ENCODE results near the gene NR3C2. TPM values are rescaled to one million over a fixed set of nuclear protein-coding genes. Genes with fewer than 3 reads are reported as not detected.

NR3C2 gene
- total RNA-seq, 1 donor from 2014 or later = 2.5 TPM

DNA sequence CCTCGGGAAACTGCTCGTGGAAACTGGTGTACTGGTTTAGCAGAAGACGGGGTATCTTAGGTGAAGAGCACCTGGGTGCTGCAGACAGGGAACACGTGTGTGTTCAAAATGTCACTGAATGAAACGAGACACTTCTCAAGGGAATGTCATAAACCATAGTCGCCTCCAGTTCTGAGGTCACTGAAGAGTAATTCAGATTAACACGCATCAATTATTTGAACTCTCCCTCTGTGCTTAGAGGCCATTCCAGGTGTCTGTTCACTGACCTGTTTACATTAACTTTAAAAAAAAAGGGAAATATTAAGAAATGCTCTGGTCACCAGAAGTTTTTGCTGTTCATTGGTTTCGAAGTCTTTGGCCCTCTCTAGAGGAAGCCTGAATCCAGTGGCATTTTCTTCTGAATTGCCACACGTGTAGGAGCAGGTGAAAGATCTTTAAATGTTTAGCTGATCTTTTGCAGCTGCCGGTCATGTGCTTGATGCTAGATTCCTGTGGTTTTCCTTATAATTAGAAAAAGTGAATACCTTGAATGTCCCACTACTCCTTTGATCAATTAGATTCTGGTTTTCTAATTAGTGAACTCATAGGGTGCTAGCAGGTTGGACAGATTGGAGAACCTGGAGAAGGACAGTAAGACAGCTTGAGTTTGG, 379.8 kb downstream of the NR3C2 start:
- Histone ChIP-seq H3K27ac (ENCODE audit: low read depth, low read length) (no peak overlapping the region), H3K36me3 (ENCODE audit: insufficient read depth, low read length) (no peaks in the 10 kb centered on the region), H4K20me1 (ENCODE audit: insufficient read depth, low read length) (peaks cover 30% of the 10 kb centered on the region), H3K79me2 (ENCODE audit: insufficient read depth, low read length) (peaks cover 4% of the 10 kb centered on the region), H3K27me3 (ENCODE audit: insufficient read depth, low read length) (no peaks in the 10 kb centered on the region), H3K4me2 (ENCODE audit: low read length) (no peak overlapping the region), H3K4me1 (ENCODE audit: insufficient read depth, low read length) (no peaks in the 10 kb centered on the region), H3K9me3 (ENCODE audit: insufficient read depth, low read depth, low read length) (no peaks in the 10 kb centered on the region), H3K9ac (ENCODE audit: low read length) (no peak overlapping the region), H3K4me3 (ENCODE audit: insufficient read depth, low read depth, low read length) (no peak overlapping the region), H2AFZ (ENCODE audit: low read depth, low read length) (no peak overlapping the region)
- Mint-ChIP-seq H3K4me3 (ENCODE audit: unreplicated experiment) (no peak overlapping the region), H3K27ac (ENCODE audit: unreplicated experiment) (no peak overlapping the region), H3K9me3 (ENCODE audit: unreplicated experiment) (no peaks in the 10 kb centered on the region), H3K4me1 (ENCODE audit: low read depth, unreplicated experiment) (peaks cover 31% of the 10 kb centered on the region), H3K36me3 (ENCODE audit: low read depth, unreplicated experiment) (peaks cover 19% of the 10 kb centered on the region), H3K27me3 (ENCODE audit: low read depth, unreplicated experiment) (no peaks in the 10 kb centered on the region)
- FAIRE-seq (no peak), DNase-seq (ENCODE audit: low read depth) (no peak)
- no peak for TF ChIP-seq EZH2 (IDR thresholded peaks at IDR 0.05; ENCODE audit: insufficient read depth, low read length)
- TF ChIP-seq, protein P1, sequence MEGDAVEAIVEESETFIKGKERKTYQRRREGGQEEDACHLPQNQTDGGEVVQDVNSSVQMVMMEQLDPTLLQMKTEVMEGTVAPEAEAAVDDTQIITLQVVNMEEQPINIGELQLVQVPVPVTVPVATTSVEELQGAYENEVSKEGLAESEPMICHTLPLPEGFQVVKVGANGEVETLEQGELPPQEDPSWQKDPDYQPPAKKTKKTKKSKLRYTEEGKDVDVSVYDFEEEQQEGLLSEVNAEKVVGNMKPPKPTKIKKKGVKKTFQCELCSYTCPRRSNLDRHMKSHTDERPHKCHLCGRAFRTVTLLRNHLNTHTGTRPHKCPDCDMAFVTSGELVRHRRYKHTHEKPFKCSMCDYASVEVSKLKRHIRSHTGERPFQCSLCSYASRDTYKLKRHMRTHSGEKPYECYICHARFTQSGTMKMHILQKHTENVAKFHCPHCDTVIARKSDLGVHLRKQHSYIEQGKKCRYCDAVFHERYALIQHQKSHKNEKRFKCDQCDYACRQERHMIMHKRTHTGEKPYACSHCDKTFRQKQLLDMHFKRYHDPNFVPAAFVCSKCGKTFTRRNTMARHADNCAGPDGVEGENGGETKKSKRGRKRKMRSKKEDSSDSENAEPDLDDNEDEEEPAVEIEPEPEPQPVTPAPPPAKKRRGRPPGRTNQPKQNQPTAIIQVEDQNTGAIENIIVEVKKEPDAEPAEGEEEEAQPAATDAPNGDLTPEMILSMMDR (IDR thresholded peaks at IDR 0.05; ENCODE audit: insufficient read depth, low read depth, low read length) = no peak

DNA sequence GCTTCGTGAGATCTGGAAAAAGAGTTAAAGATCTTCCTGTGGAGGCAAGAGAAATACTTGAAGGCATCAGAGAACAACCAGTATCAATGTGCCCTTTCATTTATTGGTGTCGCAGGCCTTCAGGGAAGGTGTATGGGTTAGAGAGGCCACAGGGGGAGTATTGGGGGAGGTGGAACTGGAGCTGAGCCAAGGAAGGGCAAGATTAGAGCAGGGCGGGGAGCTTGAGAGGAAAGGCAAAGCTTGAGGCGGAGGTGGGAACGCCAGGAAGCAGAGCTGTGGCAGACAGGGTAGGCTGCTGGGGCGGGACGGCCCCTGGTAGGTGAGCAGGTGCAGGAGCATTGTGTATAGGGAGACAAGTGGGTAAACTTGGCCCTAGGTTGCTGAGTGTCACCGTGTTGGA, 380.4 kb downstream of the NR3C2 start:
- no peak overlapping the region for H3K27ac ChIP-seq (ENCODE audit: low read depth, low read length)

DNA sequence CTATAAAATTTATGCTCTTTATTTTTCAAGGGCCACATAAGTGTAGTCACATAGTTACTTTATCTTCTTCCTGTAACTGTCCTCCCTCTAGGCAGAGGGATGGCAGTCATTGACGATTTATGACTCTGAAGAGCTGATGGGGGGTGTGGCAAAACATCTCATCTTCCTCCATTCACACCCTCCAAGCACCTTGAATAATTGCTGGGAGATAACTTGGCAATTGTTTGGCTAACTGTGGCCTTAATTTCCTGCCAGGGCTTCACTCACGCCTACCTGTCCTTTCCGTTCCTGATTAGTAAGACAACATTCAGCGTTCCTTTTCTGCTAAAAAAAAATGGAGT, 381.1 kb downstream of the NR3C2 start:
- Mint-ChIP-seq H3K27me3 (ENCODE audit: low read depth, unreplicated experiment) (no peaks in the 10 kb centered on the region), H3K4me1 (ENCODE audit: low read depth, unreplicated experiment) (peaks cover 33% of the 10 kb centered on the region), H3K27ac (ENCODE audit: unreplicated experiment) (no peak overlapping the region), H3K4me3 (ENCODE audit: unreplicated experiment) (no peak overlapping the region), H3K36me3 (ENCODE audit: low read depth, unreplicated experiment) (peaks cover 9% of the 10 kb centered on the region), H3K9me3 (ENCODE audit: unreplicated experiment) (no peaks in the 10 kb centered on the region)
- no peak for TF ChIP-seq EZH2 (IDR thresholded peaks at IDR 0.05; ENCODE audit: insufficient read depth, low read length)
- TF ChIP-seq, protein P1 (IDR thresholded peaks at IDR 0.05; ENCODE audit: insufficient read depth, low read depth, low read length) = no peak
- H3K27me3 ChIP-seq (ENCODE audit: insufficient read depth, low read length) = no peaks in the 10 kb centered on the region
- H3K27ac ChIP-seq (ENCODE audit: low read depth, low read length) = no peak overlapping the region
- H2AFZ ChIP-seq (ENCODE audit: low read depth, low read length) = no peak overlapping the region
- no peaks in the 10 kb centered on the region for H3K9me3 ChIP-seq (ENCODE audit: insufficient read depth, low read depth, low read length)
- H3K4me2 ChIP-seq (ENCODE audit: low read length) = no peak overlapping the region
- peaks cover 30% of the 10 kb centered on the region for H4K20me1 ChIP-seq (ENCODE audit: insufficient read depth, low read length)
- peaks cover 7% of the 10 kb centered on the region for H3K79me2 ChIP-seq (ENCODE audit: insufficient read depth, low read length)
- H3K9ac ChIP-seq (ENCODE audit: low read length) = no peak overlapping the region
- DNase-seq (ENCODE audit: low read depth) (no peak), FAIRE-seq (no peak)
- no peaks in the 10 kb centered on the region for H3K4me1 ChIP-seq (ENCODE audit: insufficient read depth, low read length)
- no peaks in the 10 kb centered on the region for H3K36me3 ChIP-seq (ENCODE audit: insufficient read depth, low read length)
- H3K4me3 ChIP-seq (ENCODE audit: insufficient read depth, low read depth, low read length) = no peak overlapping the region

More for the DNA sequence above, 380.4 kb downstream of the NR3C2 start:
- FAIRE-seq (no peak), DNase-seq (ENCODE audit: low read depth) (no peak)
- Mint-ChIP-seq H3K9me3 (ENCODE audit: unreplicated experiment) (no peaks in the 10 kb centered on the region), H3K36me3 (ENCODE audit: low read depth, unreplicated experiment) (peaks cover 16% of the 10 kb centered on the region), H3K27ac (ENCODE audit: unreplicated experiment) (no peak overlapping the region), H3K4me3 (ENCODE audit: unreplicated experiment) (no peak overlapping the region), H3K4me1 (ENCODE audit: low read depth, unreplicated experiment) (peaks cover 30% of the 10 kb centered on the region), H3K27me3 (ENCODE audit: low read depth, unreplicated experiment) (no peaks in the 10 kb centered on the region)
- Histone ChIP-seq H3K4me3 (ENCODE audit: insufficient read depth, low read depth, low read length) (no peak overlapping the region), H3K9me3 (ENCODE audit: insufficient read depth, low read depth, low read length) (no peaks in the 10 kb centered on the region), H3K4me2 (ENCODE audit: low read length) (no peak overlapping the region), H4K20me1 (ENCODE audit: insufficient read depth, low read length) (peaks cover 33% of the 10 kb centered on the region), H3K9ac (ENCODE audit: low read length) (no peak overlapping the region), H3K79me2 (ENCODE audit: insufficient read depth, low read length) (peaks cover 7% of the 10 kb centered on the region), H3K27me3 (ENCODE audit: insufficient read depth, low read length) (no peaks in the 10 kb centered on the region), H3K36me3 (ENCODE audit: insufficient read depth, low read length) (no peaks in the 10 kb centered on the region), H2AFZ (ENCODE audit: low read depth, low read length) (no peak overlapping the region), H3K4me1 (ENCODE audit: insufficient read depth, low read length) (no peaks in the 10 kb centered on the region)
- no peak for TF ChIP-seq EZH2 (IDR thresholded peaks at IDR 0.05; ENCODE audit: insufficient read depth, low read length)
- TF ChIP-seq, protein P1 (IDR thresholded peaks at IDR 0.05; ENCODE audit: insufficient read depth, low read depth, low read length) = no peak
